ENCODE data around the gene ARFRP1.

ARFRP1 gene

DNA sequence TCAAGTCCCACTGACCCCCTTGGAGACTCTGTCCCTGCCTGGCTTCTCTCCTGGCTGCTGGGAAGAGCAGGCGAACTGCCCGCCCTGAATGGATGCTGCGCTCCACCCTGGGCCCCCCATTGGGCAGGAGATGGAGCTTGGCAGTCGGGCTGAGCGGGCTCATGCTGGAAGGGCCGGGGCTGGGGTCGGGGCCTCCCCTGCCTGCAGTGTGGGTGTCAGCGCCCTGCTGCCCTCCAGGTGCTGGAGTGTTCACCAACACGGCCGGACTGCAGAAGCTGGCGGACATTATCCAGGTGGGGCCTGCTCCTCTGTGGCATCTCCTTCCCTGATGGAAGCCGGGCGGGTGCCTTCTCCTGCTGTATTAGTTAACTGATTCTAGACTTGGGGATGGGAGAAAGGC, 27.3 kb downstream of the ARFRP1 start:
- TF ChIP-seq FOXP2 (optimal IDR thresholded peaks at IDR 0.05; ENCODE audit: borderline replicate concordance, extremely low read depth, extremely low read length, insufficient read depth): no peak
- no peak for TF ChIP-seq TAF1 (IDR thresholded peaks at IDR 0.05; ENCODE audit: borderline replicate concordance, insufficient read depth, low read length)
- no peak for TF ChIP-seq POLR2AphosphoS5 (IDR thresholded peaks at IDR 0.05; ENCODE audit: low read depth, low read length)
- TF ChIP-seq SIN3A (IDR thresholded peaks at IDR 0.05; ENCODE audit: borderline replicate concordance, insufficient read depth, low read length): no peak
- TF ChIP-seq REST (IDR thresholded peaks at IDR 0.05; ENCODE audit: insufficient read depth in 1 of 2, low read depth in 2 of 2, low read length in 2 of 2): no peak

- TF ChIP-seq POLR2AphosphoS5 (IDR thresholded peaks at IDR 0.05; ENCODE audit: low read depth, low read length): no peak
- no peak for TF ChIP-seq TAF1 (IDR thresholded peaks at IDR 0.05; ENCODE audit: borderline replicate concordance, insufficient read depth, low read length)
- no peak for TF ChIP-seq REST (IDR thresholded peaks at IDR 0.05; ENCODE audit: insufficient read depth in 1 of 2, low read depth in 2 of 2, low read length in 2 of 2)
- no peak for TF ChIP-seq SIN3A (IDR thresholded peaks at IDR 0.05; ENCODE audit: borderline replicate concordance, insufficient read depth, low read length)
- no peak for TF ChIP-seq FOXP2 (optimal IDR thresholded peaks at IDR 0.05; ENCODE audit: borderline replicate concordance, extremely low read depth, extremely low read length, insufficient read depth)
These were observed 27.9 kb downstream of the ARFRP1 start for GRCh38 chr20:63679799-63680305.

GRCh38 chr20:63678667-63679465, 28.9 kb downstream of the ARFRP1 start:
- no peak for TF ChIP-seq SIN3A (IDR thresholded peaks at IDR 0.05; ENCODE audit: borderline replicate concordance, insufficient read depth, low read length)
- TF ChIP-seq REST (IDR thresholded peaks at IDR 0.05; ENCODE audit: insufficient read depth in 1 of 2, low read depth in 2 of 2, low read length in 2 of 2): no peak
- TF ChIP-seq TAF1 (IDR thresholded peaks at IDR 0.05; ENCODE audit: borderline replicate concordance, insufficient read depth, low read length): no peak
- no peak for TF ChIP-seq POLR2AphosphoS5 (IDR thresholded peaks at IDR 0.05; ENCODE audit: low read depth, low read length)
- TF ChIP-seq FOXP2 (optimal IDR thresholded peaks at IDR 0.05; ENCODE audit: borderline replicate concordance, extremely low read depth, extremely low read length, insufficient read depth): no peak

- no peak for TF ChIP-seq POLR2AphosphoS5 (IDR thresholded peaks at IDR 0.05; ENCODE audit: low read depth, low read length)
- no peak for TF ChIP-seq SIN3A (IDR thresholded peaks at IDR 0.05; ENCODE audit: borderline replicate concordance, insufficient read depth, low read length)
- TF ChIP-seq REST (IDR thresholded peaks at IDR 0.05; ENCODE audit: insufficient read depth in 1 of 2, low read depth in 2 of 2, low read length in 2 of 2): no peak
- no peak for TF ChIP-seq TAF1 (IDR thresholded peaks at IDR 0.05; ENCODE audit: borderline replicate concordance, insufficient read depth, low read length)
- no peak for TF ChIP-seq FOXP2 (optimal IDR thresholded peaks at IDR 0.05; ENCODE audit: borderline replicate concordance, extremely low read depth, extremely low read length, insufficient read depth)
These were observed 29.7 kb downstream of the ARFRP1 start for GRCh38 chr20:63678071-63678470.
